ENCODE results near the gene TRIM5.
"Not testable (repeated sequence)": the region's sequence is repeated elsewhere in the genome, so short reads cannot be mapped to it uniquely, and the experiment has no call there.

- not testable (repeated sequence) for TF ChIP-seq CTCF, POLR2A (IDR thresholded peaks at IDR 0.05)
Measured at GRCh38 chr11:5716518-5716917, 31.6 kb upstream of the TRIM5 start.
